ENCODE results near the gene CCDC50.

Gene CCDC50

DNA sequence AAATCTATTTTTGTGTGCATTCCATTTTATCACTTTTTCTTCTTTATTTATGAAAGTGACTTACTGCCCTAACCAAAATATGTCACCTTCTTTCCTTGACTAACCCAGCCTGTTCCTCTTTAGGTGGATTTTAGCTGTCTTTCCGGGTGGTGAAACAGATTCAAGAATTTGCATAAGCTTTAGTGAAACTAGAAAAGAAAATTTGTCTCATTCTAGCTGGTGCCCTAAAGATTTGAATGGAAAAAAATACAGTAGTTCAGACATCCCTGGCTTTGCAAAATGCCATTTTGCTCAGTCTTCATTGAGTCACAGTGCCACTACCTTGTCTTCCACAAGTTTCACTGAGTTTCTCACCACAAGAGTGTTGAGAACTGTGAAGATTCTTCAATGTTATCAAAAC is 28.2 kb upstream of the CCDC50 start:
- no peaks in the 10 kb centered on the region for H3K27me3 ChIP-seq (ENCODE audit: control insufficient read depth, insufficient read depth, low read length)
- H3K9ac ChIP-seq (ENCODE audit: low read length) = no peak overlapping the region
- no peak overlapping the region for H3K4me3 ChIP-seq (ENCODE audit: low read length)
- no peaks in the 10 kb centered on the region for H3K36me3 ChIP-seq (ENCODE audit: control insufficient read depth, insufficient read depth, low read length)
- H3K27ac ChIP-seq (ENCODE audit: low read depth, low read length) = no peak overlapping the region
- no peaks in the 10 kb centered on the region for H3K4me1 ChIP-seq (ENCODE audit: control insufficient read depth, insufficient read depth, low read length)

DNA sequence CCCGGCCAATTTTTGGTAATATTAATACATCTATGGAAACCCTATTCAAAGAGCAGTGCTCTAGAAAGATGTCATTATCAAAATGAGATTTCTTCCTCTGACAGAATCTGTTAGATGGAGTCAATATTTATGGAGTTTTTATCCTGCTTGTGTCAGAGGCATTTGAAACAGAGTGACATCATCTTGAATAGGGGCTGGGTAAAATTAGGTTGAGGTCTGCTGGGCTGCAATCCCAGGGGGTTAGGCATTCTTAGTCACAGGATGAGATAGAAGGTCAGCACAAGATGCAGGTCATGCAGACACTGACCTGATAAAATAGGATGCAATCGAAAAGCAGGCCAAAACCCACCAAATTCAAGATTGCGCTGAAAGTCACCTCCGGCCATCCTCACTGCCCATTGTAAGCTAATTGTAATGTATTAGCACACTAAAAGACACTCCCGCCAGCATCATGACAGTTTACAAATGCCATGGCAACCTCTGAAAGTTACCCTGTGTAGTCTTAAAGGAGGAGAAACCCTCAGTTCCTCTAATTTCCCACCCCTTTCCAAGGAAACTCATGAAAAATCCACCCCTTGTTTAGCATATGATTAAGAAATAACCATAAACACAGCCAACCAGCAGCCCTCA is 27.3 kb upstream of the CCDC50 start:
- Histone ChIP-seq H3K4me3 (ENCODE audit: low read length) (no peak overlapping the region), H3K27ac (ENCODE audit: low read depth, low read length) (no peak overlapping the region), H3K36me3 (ENCODE audit: control insufficient read depth, insufficient read depth, low read length) (no peaks in the 10 kb centered on the region), H3K27me3 (ENCODE audit: control insufficient read depth, insufficient read depth, low read length) (no peaks in the 10 kb centered on the region), H3K9ac (ENCODE audit: low read length) (no peak overlapping the region), H3K4me1 (ENCODE audit: control insufficient read depth, insufficient read depth, low read length) (no peaks in the 10 kb centered on the region)

GRCh38 chr3:191302451-191302850 is 26.7 kb upstream of the CCDC50 start:
- H3K27ac ChIP-seq (ENCODE audit: low read depth, low read length) = no peak overlapping the region
- H3K36me3 ChIP-seq (ENCODE audit: control insufficient read depth, insufficient read depth, low read length) = no peaks in the 10 kb centered on the region
- H3K4me1 ChIP-seq (ENCODE audit: control insufficient read depth, insufficient read depth, low read length) = no peaks in the 10 kb centered on the region
- no peak overlapping the region for H3K4me3 ChIP-seq (ENCODE audit: low read length)
- no peaks in the 10 kb centered on the region for H3K27me3 ChIP-seq (ENCODE audit: control insufficient read depth, insufficient read depth, low read length)
- no peak overlapping the region for H3K9ac ChIP-seq (ENCODE audit: low read length)

GRCh38 chr3:191303596-191303995 is 25.6 kb upstream of the CCDC50 start:
- Histone ChIP-seq H3K9ac (ENCODE audit: low read length) (no peak overlapping the region), H3K4me3 (ENCODE audit: low read length) (no peak overlapping the region), H3K36me3 (ENCODE audit: control insufficient read depth, insufficient read depth, low read length) (no peaks in the 10 kb centered on the region), H3K27ac (ENCODE audit: low read depth, low read length) (no peak overlapping the region), H3K27me3 (ENCODE audit: control insufficient read depth, insufficient read depth, low read length) (no peaks in the 10 kb centered on the region), H3K4me1 (ENCODE audit: control insufficient read depth, insufficient read depth, low read length) (no peaks in the 10 kb centered on the region)

GRCh38 chr3:191306428-191306827 is 22.8 kb upstream of the CCDC50 start:
- Histone ChIP-seq H3K27me3 (ENCODE audit: control insufficient read depth, insufficient read depth, low read length) (no peaks in the 10 kb centered on the region), H3K4me1 (ENCODE audit: control insufficient read depth, insufficient read depth, low read length) (no peaks in the 10 kb centered on the region), H3K4me3 (ENCODE audit: low read length) (no peak overlapping the region), H3K9ac (ENCODE audit: low read length) (no peak overlapping the region), H3K36me3 (ENCODE audit: control insufficient read depth, insufficient read depth, low read length) (no peaks in the 10 kb centered on the region), H3K27ac (ENCODE audit: low read depth, low read length) (no peak overlapping the region)

GRCh38 chr3:191307341-191307740 is 21.9 kb upstream of the CCDC50 start:
- H3K9ac ChIP-seq (ENCODE audit: low read length) = no peak overlapping the region
- no peak overlapping the region for H3K4me3 ChIP-seq (ENCODE audit: low read length)
- no peaks in the 10 kb centered on the region for H3K4me1 ChIP-seq (ENCODE audit: control insufficient read depth, insufficient read depth, low read length)
- no peaks in the 10 kb centered on the region for H3K36me3 ChIP-seq (ENCODE audit: control insufficient read depth, insufficient read depth, low read length)
- no peak overlapping the region for H3K27ac ChIP-seq (ENCODE audit: low read depth, low read length)
- no peaks in the 10 kb centered on the region for H3K27me3 ChIP-seq (ENCODE audit: control insufficient read depth, insufficient read depth, low read length)

DNA sequence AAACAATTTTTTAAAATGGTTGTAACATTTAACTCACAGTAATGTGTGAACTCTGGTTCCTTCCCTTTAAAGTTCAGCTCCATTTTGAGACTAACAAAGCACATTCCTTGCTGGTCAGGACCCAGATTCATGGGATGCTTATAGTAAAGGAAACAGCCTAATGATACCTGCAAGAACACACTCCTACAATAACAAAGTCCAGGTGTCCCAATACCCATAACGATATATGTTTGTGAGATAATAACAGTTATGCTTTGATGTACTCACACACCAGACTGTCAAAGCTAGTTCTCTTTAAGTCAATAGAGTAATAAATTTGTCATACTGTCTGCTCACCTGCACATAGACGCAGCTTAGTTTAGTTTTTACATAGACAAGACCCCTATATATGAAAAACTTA is 15.9 kb upstream of the CCDC50 start:
- H3K36me3 ChIP-seq (ENCODE audit: control insufficient read depth, insufficient read depth, low read length) = no peaks in the 10 kb centered on the region
- H3K4me3 ChIP-seq (ENCODE audit: low read length) = no peak overlapping the region
- H3K9ac ChIP-seq (ENCODE audit: low read length) = no peak overlapping the region
- H3K4me1 ChIP-seq (ENCODE audit: control insufficient read depth, insufficient read depth, low read length) = no peaks in the 10 kb centered on the region
- H3K27ac ChIP-seq (ENCODE audit: low read depth, low read length) = no peak overlapping the region
- no peaks in the 10 kb centered on the region for H3K27me3 ChIP-seq (ENCODE audit: control insufficient read depth, insufficient read depth, low read length)

GRCh38 chr3:191314109-191314728 is 15.0 kb upstream of the CCDC50 start:
- Histone ChIP-seq H3K4me3 (ENCODE audit: low read length) (no peak overlapping the region), H3K4me1 (ENCODE audit: control insufficient read depth, insufficient read depth, low read length) (no peaks in the 10 kb centered on the region), H3K36me3 (ENCODE audit: control insufficient read depth, insufficient read depth, low read length) (no peaks in the 10 kb centered on the region), H3K27ac (ENCODE audit: low read depth, low read length) (no peak overlapping the region), H3K9ac (ENCODE audit: low read length) (no peak overlapping the region), H3K27me3 (ENCODE audit: control insufficient read depth, insufficient read depth, low read length) (no peaks in the 10 kb centered on the region)

- no peaks in the 10 kb centered on the region for H3K27me3 ChIP-seq (ENCODE audit: control insufficient read depth, insufficient read depth, low read length)
- H3K4me3 ChIP-seq (ENCODE audit: low read length) = no peak overlapping the region
- H3K27ac ChIP-seq (ENCODE audit: low read depth, low read length) = no peak overlapping the region
- H3K9ac ChIP-seq (ENCODE audit: low read length) = no peak overlapping the region
- no peaks in the 10 kb centered on the region for H3K36me3 ChIP-seq (ENCODE audit: control insufficient read depth, insufficient read depth, low read length)
- no peaks in the 10 kb centered on the region for H3K4me1 ChIP-seq (ENCODE audit: control insufficient read depth, insufficient read depth, low read length)
Measured at GRCh38 chr3:191316876-191317603, 12.2 kb upstream of the CCDC50 start.

GRCh38 chr3:191320316-191320715 is 8.9 kb upstream of the CCDC50 start:
- H3K4me1 ChIP-seq (ENCODE audit: control insufficient read depth, insufficient read depth, low read length) = no peaks in the 10 kb centered on the region
- no peak overlapping the region for H3K27ac ChIP-seq (ENCODE audit: low read depth, low read length)
- no peaks in the 10 kb centered on the region for H3K36me3 ChIP-seq (ENCODE audit: control insufficient read depth, insufficient read depth, low read length)
- H3K9ac ChIP-seq (ENCODE audit: low read length) = no peak overlapping the region
- no peaks in the 10 kb centered on the region for H3K27me3 ChIP-seq (ENCODE audit: control insufficient read depth, insufficient read depth, low read length)
- no peak overlapping the region for H3K4me3 ChIP-seq (ENCODE audit: low read length)

GRCh38 chr3:191321019-191321767 is 8.0 kb upstream of the CCDC50 start:
- no peaks in the 10 kb centered on the region for H3K27me3 ChIP-seq (ENCODE audit: control insufficient read depth, insufficient read depth, low read length)
- no peaks in the 10 kb centered on the region for H3K36me3 ChIP-seq (ENCODE audit: control insufficient read depth, insufficient read depth, low read length)
- H3K4me3 ChIP-seq (ENCODE audit: low read length) = no peak overlapping the region
- no peak overlapping the region for H3K27ac ChIP-seq (ENCODE audit: low read depth, low read length)
- no peak overlapping the region for H3K9ac ChIP-seq (ENCODE audit: low read length)
- H3K4me1 ChIP-seq (ENCODE audit: control insufficient read depth, insufficient read depth, low read length) = no peaks in the 10 kb centered on the region

- Histone ChIP-seq H3K27me3 (ENCODE audit: control insufficient read depth, insufficient read depth, low read length) (no peaks in the 10 kb centered on the region), H3K4me3 (ENCODE audit: low read length) (no peak overlapping the region), H3K9ac (ENCODE audit: low read length) (no peak overlapping the region), H3K27ac (ENCODE audit: low read depth, low read length) (no peak overlapping the region), H3K4me1 (ENCODE audit: control insufficient read depth, insufficient read depth, low read length) (peaks cover 4% of the 10 kb centered on the region), H3K36me3 (ENCODE audit: control insufficient read depth, insufficient read depth, low read length) (no peaks in the 10 kb centered on the region)
Measured at GRCh38 chr3:191324936-191325335, 4.3 kb upstream of the CCDC50 start.
